IMR-90 (cell line): ENCODE results near the gene MMP26. TPM values are rescaled to one million over a fixed set of nuclear protein-coding genes. Genes with fewer than 3 reads are reported as not detected.

Experiments
- ATAC-seq: fragments of 200-7000 bp; cut with Tn5 transposase; 2 replicates; pipeline ENCODE4 v1.9.1; 2020; ENCODE audit warnings: low read depth, mild to moderate bottlenecking, moderate library complexity
- BruUV-seq: library from RNA; stranded (reverse); fragments of 400-500 nt; replicated peaks from 2 replicates; lab custom pipeline; 2021; lab: Mats Ljungman, UMichigan
- CTCF ChIA-PET: fragments of 300-600 bp; formaldehyde crosslinking; extraction: SDS; loops from one replicate; lab custom pipeline; 2021; ENCODE audit warnings: antibody characterized with exemption; lab: Yijun Ruan, JAX
- POLR2A ChIA-PET: fragments of 300-600 bp; sonication (Branson Sonifier 250); formaldehyde crosslinking; loops from one replicate; lab custom pipeline; 2022; ENCODE audit warnings: antibody characterized with exemption; ENCODE audit not compliant: unreplicated experiment; lab: Charles Lee
- DNase-seq: peaks from one replicate; pipeline ENCODE4 v3.0.0; 2013
- H2AFZ ChIP-seq: replicated peaks from 2 replicates; pipeline ENCODE3; 2013; ENCODE audit warnings: low read length, mild to moderate bottlenecking; ENCODE audit not compliant: poor library complexity
- H2AK5ac ChIP-seq: 2 replicates; pipeline ENCODE4 v1.6.1; 2013; ENCODE audit warnings: low read depth, low read length, inconsistent platforms
- H2AK9ac ChIP-seq: replicated peaks from 2 replicates; pipeline ENCODE3; 2013; ENCODE audit warnings: mild to moderate bottlenecking, low read depth, low read length, moderate library complexity; ENCODE audit not compliant: poor library complexity
- H2BK120ac ChIP-seq: 2 replicates; pipeline ENCODE4 v1.6.1; 2013; ENCODE audit warnings: low read depth, low read length, inconsistent platforms
- H2BK15ac ChIP-seq: 3 replicates; pipeline ENCODE4 v1.6.1; 2013; ENCODE audit warnings: low read depth, low read length, inconsistent platforms
- H2BK20ac ChIP-seq: 2 replicates; pipeline ENCODE4 v1.6.1; 2013; ENCODE audit warnings: low read depth, mild to moderate bottlenecking, inconsistent platforms, low read length, moderate library complexity
- H2BK5ac ChIP-seq: 2 replicates; pipeline ENCODE4 v1.6.1; 2013; ENCODE audit warnings: mild to moderate bottlenecking, low read depth, low read length, inconsistent platforms; ENCODE audit not compliant: poor library complexity, severe bottlenecking
- H3K14ac ChIP-seq: replicated peaks from 2 replicates; pipeline ENCODE4 v1.6.1; 2013; ENCODE audit warnings: low read depth, low read length, inconsistent platforms
- H3K18ac ChIP-seq: 2 replicates; pipeline ENCODE4 v1.6.1; 2013; ENCODE audit warnings: low read depth, low read length, control low read depth
- H3K23ac ChIP-seq: 2 replicates; pipeline ENCODE4 v1.6.1; 2013; ENCODE audit warnings: low read depth, low read length, inconsistent platforms
- H3K27ac ChIP-seq: 2 replicates; pipeline ENCODE4 v1.5.1; 2013; ENCODE audit warnings: mild to moderate bottlenecking, control low read depth, low read length; ENCODE audit not compliant: insufficient read depth
- H3K27me3 ChIP-seq: 2 replicates; pipeline ENCODE4 v1.6.1; 2013; ENCODE audit warnings: low read length; ENCODE audit not compliant: control insufficient read depth, insufficient read depth
- H3K36me3 ChIP-seq: 2 replicates; pipeline ENCODE4 v1.6.1; 2013; ENCODE audit warnings: low read length, mixed read lengths; ENCODE audit not compliant: control insufficient read depth, insufficient read depth
- H3K4ac ChIP-seq: 2 replicates; pipeline ENCODE4 v1.6.1; 2013; ENCODE audit warnings: low read depth, low read length, inconsistent platforms
- H3K4me1 ChIP-seq: 2 replicates; pipeline ENCODE4 v1.6.1; 2013; ENCODE audit warnings: low read length, mixed read lengths; ENCODE audit not compliant: control insufficient read depth, insufficient read depth
- H3K4me2 ChIP-seq: 2 replicates; pipeline ENCODE4 v1.6.1; 2013; ENCODE audit warnings: low read depth, mild to moderate bottlenecking, control low read depth, low read length, moderate library complexity
- H3K4me3 ChIP-seq: 2 replicates; pipeline ENCODE4 v1.5.1; 2013; ENCODE audit warnings: low read depth, mild to moderate bottlenecking, control low read depth, low read length, moderate library complexity; ENCODE audit not compliant: insufficient read depth
- H3K56ac ChIP-seq: 2 replicates; pipeline ENCODE4 v1.6.1; 2013; ENCODE audit warnings: low read length, inconsistent platforms; ENCODE audit not compliant: insufficient read depth; ENCODE audit errors: extremely low read depth
- H3K79me1 ChIP-seq, 2 experiments: 2 replicates each; pipeline ENCODE4 v1.6.1; 2013; ENCODE audit warnings: low read length in 2 of 2, inconsistent platforms in 1 of 2, low read depth in 1 of 2
- H3K9ac ChIP-seq: 2 replicates; pipeline ENCODE4 v1.6.1; 2013; ENCODE audit warnings: low read depth, low read length, control low read depth
- H3K9me1 ChIP-seq: 2 replicates; pipeline ENCODE4 v1.6.1; 2013; ENCODE audit warnings: low read length, inconsistent platforms; ENCODE audit not compliant: insufficient read depth
- H3K9me3 ChIP-seq: 2 replicates; pipeline ENCODE4 v1.6.1; 2013; ENCODE audit warnings: low read length; ENCODE audit not compliant: control insufficient read depth, insufficient read depth
- H4K20me1 ChIP-seq: 2 replicates; pipeline ENCODE4 v1.6.1; 2013; ENCODE audit warnings: low read length, inconsistent platforms; ENCODE audit not compliant: insufficient read depth
- H4K5ac ChIP-seq: 2 replicates; pipeline ENCODE4 v1.6.1; 2013; ENCODE audit warnings: mild to moderate bottlenecking, low read depth, low read length, control low read depth
- H4K8ac ChIP-seq, 2 experiments: 2 replicates each; pipeline ENCODE4 v1.6.1; 2013; ENCODE audit warnings: low read depth in 2 of 2, low read length in 2 of 2, control low read depth in 1 of 2, inconsistent platforms in 1 of 2
- H4K91ac ChIP-seq: 2 replicates; pipeline ENCODE4 v1.6.1; 2013; ENCODE audit warnings: low read depth, low read length, inconsistent platforms; ENCODE audit not compliant: insufficient read depth
- BHLHE40 ChIP-seq: fragments of 150-350 bp; IDR thresholded peaks from 2 replicates; pipeline ENCODE4 v1.6.1; 2016; ENCODE audit warnings: mild to moderate bottlenecking, low read depth, low read length
- CEBPB ChIP-seq: IDR thresholded peaks from 2 replicates; pipeline ENCODE4 v1.6.1; 2012; ENCODE audit warnings: low read depth, low read length, improper control_type of control experiment
- CHD1 ChIP-seq: IDR thresholded peaks from 2 replicates; pipeline ENCODE4 v1.6.1; 2012; ENCODE audit warnings: low read depth, low read length, improper control_type of control experiment
- CTCF ChIP-seq: conservative IDR thresholded peaks from 2 replicates; pipeline ENCODE4 v1.5.1; 2012; ENCODE audit warnings: mild to moderate bottlenecking, low read depth, low read length, improper control_type of control experiment
- ELK1 ChIP-seq: fragments of 150-350 bp; IDR thresholded peaks from 2 replicates; pipeline ENCODE4 v1.6.1; 2016; ENCODE audit warnings: low read depth, mild to moderate bottlenecking, low read length, moderate library complexity, borderline replicate concordance
- FOS ChIP-seq: fragments of 150-350 bp; IDR thresholded peaks from 2 replicates; pipeline ENCODE4 v1.6.1; 2016; ENCODE audit warnings: low read depth, low read length
- MAFK ChIP-seq: IDR thresholded peaks from 2 replicates; pipeline ENCODE4 v1.6.1; 2012; ENCODE audit warnings: low read depth, low read length, improper control_type of control experiment
- MAZ ChIP-seq: IDR thresholded peaks from 2 replicates; pipeline ENCODE4 v1.6.1; 2012; ENCODE audit warnings: low read depth, mild to moderate bottlenecking, low read length, improper control_type of control experiment, moderate library complexity, borderline replicate concordance
- MXI1 ChIP-seq: IDR thresholded peaks from 2 replicates; pipeline ENCODE4 v1.6.1; 2012; ENCODE audit warnings: low read depth, mild to moderate bottlenecking, low read length, moderate library complexity, borderline replicate concordance
- NFE2L2 ChIP-seq: fragments of 150-350 bp; IDR thresholded peaks from 2 replicates; pipeline ENCODE4 v1.6.1; 2016; ENCODE audit warnings: low read depth, mild to moderate bottlenecking, low read length
- POLR2A ChIP-seq: IDR thresholded peaks from 2 replicates; pipeline ENCODE4 v1.6.1; 2012; ENCODE audit warnings: mild to moderate bottlenecking, low read depth, low read length
- RCOR1 ChIP-seq: IDR thresholded peaks from 2 replicates; pipeline ENCODE4 v1.6.1; 2012; ENCODE audit warnings: mild to moderate bottlenecking, low read length, improper control_type of control experiment; ENCODE audit not compliant: insufficient replicate concordance
- RFX5 ChIP-seq: IDR thresholded peaks from 2 replicates; pipeline ENCODE4 v1.8.0; 2012; ENCODE audit warnings: low read depth, mild to moderate bottlenecking, low read length, moderate library complexity
- SMC3 ChIP-seq: fragments of 150-350 bp; IDR thresholded peaks from 2 replicates; pipeline ENCODE4 v1.6.1; 2016; ENCODE audit warnings: low read depth, mild to moderate bottlenecking, antibody characterized with exemption, low read length, moderate library complexity
- USF2 ChIP-seq: fragments of 150-350 bp; IDR thresholded peaks from 2 replicates; pipeline ENCODE4 v1.6.1; 2017; ENCODE audit warnings: mild to moderate bottlenecking, antibody characterized with exemption, low read length, low read depth
- whole genome bisulfite sequencing, 2 experiments: methylation state at CpG; one replicate each; pipeline versions ENCODE4 v1.1.5 to v1.1.7; 2013; ENCODE audit warnings: missing lambda C conversion rate in 2 of 2; ENCODE audit not compliant: insufficient read length in 1 of 2; ENCODE audit errors: extremely low coverage in 2 of 2; 5-methylcytosine and 5-hydroxymethylcytosine counted together
- dilution Hi-C: fragments of 300-500 bp; cut with HindIII; formaldehyde crosslinking; loops from one replicate; pipeline ENCODE4 v1.14.3; 2018; ENCODE audit warnings: low sequenced_read_pairs; ENCODE audit not compliant: unreplicated experiment
- in situ Hi-C: fragments of 300-500 bp; cut with MboI; formaldehyde crosslinking; loops from 3 replicates; pipeline ENCODE4 v1.14.3; 2019; ENCODE audit warnings: low sequenced_read_pairs, inconsistent platforms, mixed read lengths
- intact Hi-C: fragments of 100-400 bp; cut with micrococcal nuclease; formaldehyde crosslinking; loops from 2 replicates; pipeline ENCODE4 v1.10.0; 2022
- polyA plus RNA-seq, 3 experiments: library from polyadenylated mRNA; depleted of rRNA; stranded (reverse); fragments of >200 nt; gene quantifications; 2 replicates each; pipeline ENCODE4 v1.2.3, GENCODE V29; 2012; ENCODE audit warnings: low replicate concordance in 1 of 3
- total RNA-seq: library from RNA; depleted of rRNA; stranded (reverse); fragments of >200 nt; gene quantifications from 2 replicates; pipeline ENCODE4 v1.2.3, GENCODE V29; 2012

Gene MMP26
- total and polyA plus RNA-seq, 2 of the 4 experiments (the other 2 are of a cell fraction), result not detected

- in situ Hi-C loops (no loop called here), intact Hi-C loops (no loop called here), dilution Hi-C loops (no loop called here)
- Histone ChIP-seq H2BK120ac (no peak overlapping the region), H3K4ac (no peak overlapping the region), H4K8ac (no peak overlapping the region), H3K18ac (no peak overlapping the region), H3K23ac (no peak overlapping the region), H4K20me1 (no peaks in the 10 kb centered on the region), H3K4me1 (no peaks in the 10 kb centered on the region), H3K9ac (no peak overlapping the region), H2AFZ (no peak overlapping the region), H3K14ac (no peak overlapping the region), H2AK5ac (no peak overlapping the region), H3K79me1 (no peaks in the 10 kb centered on the region), H2BK20ac (no peak overlapping the region), H3K36me3 (no peaks in the 10 kb centered on the region), H2BK15ac (no peak overlapping the region), H3K4me2 (no peak overlapping the region), H2BK5ac (no peak overlapping the region), H3K27me3 (no peaks in the 10 kb centered on the region), H4K5ac (no peak overlapping the region), H3K9me1 (no peaks in the 10 kb centered on the region), H4K91ac (no peak overlapping the region), H3K56ac (no peak overlapping the region), H2AK9ac (no peak overlapping the region), H3K4me3 (no peak overlapping the region), H3K9me3 (no peaks in the 10 kb centered on the region), H3K27ac (no peak overlapping the region)
- TF ChIP-seq MXI1 (no peak), SMC3 (no peak), BHLHE40 (no peak), RFX5 (no peak), CTCF (no peak), CHD1 (no peak), USF2 (no peak), MAFK (no peak), RCOR1 (no peak), NFE2L2 (no peak), FOS (no peak), ELK1 (no peak), MAZ (no peak), CEBPB (no peak), POLR2A (no peak)
- WGBS, 2 experiments, result no CpG with 5 or more reads among the region's 1 CpG
- ChIA-PET POLR2A (no interaction called here), CTCF (no interaction called here)
- DNase-seq (no peak), ATAC-seq (no peak)
- no TSS peak for BruUV-seq
Measured at GRCh38 chr11:4700436-4700820, 4.2 kb upstream of the MMP26 start.
